ENCODE data around the gene AGAP2. TPM values are rescaled to one million over a fixed set of nuclear protein-coding genes. Genes with fewer than 3 reads are reported as not detected.

AGAP2 gene
- total and polyA plus RNA-seq, 2 of the 13 experiments (the other 11 are each of a cell fraction or from before 2014, with no cell fraction given), result 0.38 to 0.45 TPM

GRCh38 chr12:57782608-57783465 is 44.3 kb upstream of the AGAP2 start, which contains the start of gene TSFM (continued):
- TF ChIP-seq ZUFSP (CRISPR knock-in tag; IDR thresholded peaks at IDR 0.05; ENCODE audit: borderline replicate concordance) (no peak), ZNF282 (IDR thresholded peaks at IDR 0.05; ENCODE audit: partially characterized antibody) (no peak), ZBTB44 (CRISPR knock-in tag; IDR thresholded peaks at IDR 0.05) (no peak), EED (CRISPR knock-in tag; IDR thresholded peaks at IDR 0.05) (no peak), MBNL3 (CRISPR knock-in tag; conservative IDR thresholded peaks at IDR 0.05) (no peak), HNRNPH1 (optimal IDR thresholded peaks at IDR 0.05; ENCODE audit: low read depth, low read length) (peak; percentile 23), CBX5 (CRISPR knock-in tag; IDR thresholded peaks at IDR 0.05; ENCODE audit: borderline replicate concordance) (peak; percentile 83; the same call in 1 of the 2 replicates), ZBTB26 (CRISPR knock-in tag; IDR thresholded peaks at IDR 0.05; ENCODE audit: borderline replicate concordance) (no peak; the same call in 1 of the 2 replicates), HDAC6 (IDR thresholded peaks at IDR 0.05; ENCODE audit: low read depth, low read length) (no peak), ARID2 (CRISPR knock-in tag; IDR thresholded peaks at IDR 0.05; ENCODE audit: borderline replicate concordance) (no peak), RFXANK (CRISPR knock-in tag; IDR thresholded peaks at IDR 0.05) (peak; percentile 70; the same call in 1 of the 2 replicates), BRF2 (CRISPR knock-in tag; IDR thresholded peaks at IDR 0.05) (no peak), THRA (CRISPR knock-in tag; IDR thresholded peaks at IDR 0.05; ENCODE audit: borderline replicate concordance) (peak; percentile 57; the same call in 1 of the 2 replicates), TFAP4 (IDR thresholded peaks at IDR 0.05; ENCODE audit: borderline replicate concordance, low read depth) (peak; percentile 35; the same call in 1 of the 2 replicates), NR2F1 (CRISPR knock-in tag; IDR thresholded peaks at IDR 0.05) (no peak), HES4 (CRISPR knock-in tag; IDR thresholded peaks at IDR 0.05; ENCODE audit: borderline replicate concordance) (no peak; the same call in 1 of the 2 replicates)
